G401 (cell line): ENCODE measurements around the gene FAM228B. TPM values are rescaled to one million over a fixed set of nuclear protein-coding genes. Genes with fewer than 3 reads are reported as not detected.

Experiments used
- DNase-seq: peaks from one replicate; pipeline ENCODE4 v3.0.0-alpha.2; 2015; ENCODE audit warnings: low spot score
- in situ Hi-C: cut with HindIII; loops from 2 replicates; pipeline ENCODE4 v1.10.0; 2016; ENCODE audit warnings: low sequenced_read_pairs, mixed read lengths
- total RNA-seq: library from RNA; depleted of rRNA; stranded (reverse); fragments of >200 nt; shearing (Covaris generic); gene quantifications from 2 replicates; pipeline ENCODE4 v1.2.3, GENCODE V29; 2014

FAM228B gene
- total RNA-seq, 1 experiment from 2014 or later: 1.3 TPM

- in situ Hi-C loops: no loop called here
- DNase-seq: no peak
Observed at GRCh38 chr2:24147364-24147763, 24.1 kb downstream of the FAM228B start.

DNA sequence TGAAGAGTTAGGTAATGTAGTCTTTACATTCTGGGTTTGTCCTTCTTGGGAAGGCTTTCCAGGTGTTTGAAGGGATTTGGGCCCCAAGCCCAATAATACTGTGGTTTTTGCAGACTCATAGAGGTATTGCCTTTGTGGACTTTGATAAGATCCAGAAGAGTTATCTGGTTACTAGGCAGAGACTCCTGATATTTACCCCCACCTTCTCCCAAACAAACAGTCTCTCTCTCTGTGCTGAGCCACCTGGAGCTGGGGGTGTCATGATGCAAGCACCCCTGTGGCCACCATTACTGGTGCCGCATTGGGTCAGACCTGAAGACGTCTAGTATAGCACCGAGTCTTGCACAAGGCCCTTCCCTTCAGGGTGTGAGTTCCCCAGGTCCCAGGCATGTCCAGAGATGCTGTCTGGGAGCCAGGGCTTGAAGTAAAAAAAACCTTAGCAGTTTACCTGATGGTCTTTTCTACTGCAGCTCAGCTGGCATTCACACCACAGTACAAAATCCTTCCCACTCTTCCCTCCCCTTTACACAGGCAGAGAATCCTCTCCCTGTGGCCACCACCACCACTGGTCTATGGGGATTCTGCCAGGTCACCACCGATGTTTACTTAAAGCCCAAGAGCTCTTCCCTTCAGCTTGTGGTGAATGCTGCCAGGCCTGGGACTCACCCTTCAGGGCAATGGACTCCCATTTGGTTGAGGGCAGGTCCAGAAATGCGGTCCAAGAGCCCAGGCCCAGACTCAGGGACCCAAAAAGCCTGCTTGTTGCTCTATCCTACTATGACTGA lies 29.3 kb downstream of the FAM228B start:
- DNase-seq: no peak
- in situ Hi-C loops: no loop called here

DNA sequence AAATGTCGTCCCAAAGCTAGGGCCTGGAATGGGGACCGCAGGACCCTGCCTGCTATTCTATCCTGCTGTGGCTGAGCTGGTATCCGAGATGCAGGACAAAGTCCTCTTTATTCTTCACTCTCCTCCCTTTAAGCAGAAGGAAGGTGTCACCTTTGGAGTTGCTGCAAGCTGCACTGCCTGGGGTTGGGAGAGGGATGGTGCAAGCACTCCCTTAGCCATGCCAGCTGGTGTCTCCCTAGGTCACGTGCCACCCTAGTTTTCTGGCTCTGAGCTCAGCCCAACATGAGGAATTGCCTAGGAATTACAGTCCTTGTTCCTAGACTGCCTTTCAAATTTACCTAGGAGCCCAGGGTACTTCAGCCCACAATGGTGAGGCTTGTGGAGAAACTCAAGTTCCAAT lies 30.2 kb downstream of the FAM228B start:
- in situ Hi-C loops: no loop called here
- DNase-seq: peak; percentile 32

DNA sequence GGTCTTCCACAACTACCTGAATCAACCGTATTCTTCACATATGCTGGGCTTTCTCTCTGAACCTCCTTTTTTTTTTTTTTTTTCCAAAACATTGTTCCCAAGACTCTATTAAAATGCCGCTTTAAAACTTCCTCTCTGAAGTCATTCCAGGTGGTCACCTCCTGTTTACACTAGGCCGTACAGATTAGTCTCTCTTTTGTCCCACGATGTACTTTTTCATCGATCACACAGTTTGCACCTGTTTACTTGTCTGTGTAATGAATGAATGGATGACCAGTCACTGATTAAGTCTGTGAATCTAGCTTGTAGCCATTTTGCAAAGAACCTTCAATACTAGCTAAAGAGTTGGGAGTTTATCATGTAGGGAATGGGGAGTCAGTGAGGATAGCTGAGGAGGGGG lies 34.9 kb downstream of the FAM228B start:
- no peak for DNase-seq
- in situ Hi-C loops: no loop called here

GRCh38 chr2:24159708-24160107 lies 36.4 kb downstream of the FAM228B start:
- in situ Hi-C loops: no loop called here
- DNase-seq: no peak

DNA sequence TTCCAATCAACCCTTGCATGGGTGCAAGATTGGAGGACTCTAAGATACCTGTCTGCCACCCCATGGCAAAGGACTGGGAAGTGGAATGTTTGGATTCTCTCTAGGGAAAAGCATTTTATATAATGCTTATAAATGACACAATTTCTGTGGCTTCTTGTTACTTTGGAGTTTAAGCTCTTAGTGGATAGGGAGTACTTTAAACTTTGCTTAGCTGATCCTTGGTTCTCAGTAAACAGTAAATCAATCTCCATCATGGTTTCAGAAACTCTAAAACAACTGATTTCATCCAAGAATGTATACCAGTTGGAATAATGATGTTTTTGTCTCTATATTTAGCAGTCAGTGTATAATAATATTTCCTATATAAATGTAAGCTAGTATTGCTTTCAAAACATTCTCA lies 37.5 kb downstream of the FAM228B start:
- no peak for DNase-seq
- in situ Hi-C loops: no loop called here

DNA sequence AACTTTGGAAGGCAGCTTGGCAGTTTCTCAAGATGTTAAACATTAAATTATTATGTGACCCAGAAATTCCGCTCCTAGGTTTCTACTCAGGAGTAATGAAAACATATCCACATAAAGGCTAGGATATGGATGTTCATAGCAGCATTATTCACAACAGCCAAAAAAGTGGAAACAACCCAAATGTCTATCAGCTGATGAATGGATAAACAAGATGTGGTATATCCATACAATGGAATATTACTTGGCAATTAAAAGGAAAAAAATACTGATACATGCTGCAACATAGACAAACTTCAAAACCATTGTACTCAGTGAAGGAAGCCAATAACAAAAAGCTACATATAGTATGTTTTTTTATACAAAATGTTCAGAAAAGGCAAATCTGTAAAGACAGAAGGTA lies 39.2 kb downstream of the FAM228B start:
- DNase-seq: no peak
- in situ Hi-C loops: no loop called here

DNA sequence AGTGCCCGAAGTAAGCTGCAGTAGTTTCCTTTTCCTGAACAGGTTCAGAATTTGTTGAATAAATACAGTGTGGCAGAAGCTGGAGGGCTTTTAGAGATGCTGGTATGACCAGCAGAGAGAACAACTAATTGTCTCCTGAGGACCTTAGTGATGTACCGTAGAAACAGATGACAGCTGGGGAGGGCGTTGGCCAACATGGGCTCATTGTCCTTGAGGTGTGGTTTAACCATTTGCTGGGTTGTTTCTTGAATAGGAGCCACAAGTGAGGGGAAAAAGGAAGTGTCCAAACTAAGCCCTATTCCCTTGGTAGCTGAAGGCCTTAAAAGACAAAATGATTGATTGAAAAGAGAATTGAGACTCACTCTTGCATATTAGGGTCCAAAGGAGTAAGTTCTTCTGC lies 39.9 kb downstream of the FAM228B start:
- DNase-seq: no peak
- in situ Hi-C loops: no loop called here

- in situ Hi-C loops: no loop called here
Observed at GRCh38 chr2:24163601-24164000, 40.3 kb downstream of the FAM228B start.

DNA sequence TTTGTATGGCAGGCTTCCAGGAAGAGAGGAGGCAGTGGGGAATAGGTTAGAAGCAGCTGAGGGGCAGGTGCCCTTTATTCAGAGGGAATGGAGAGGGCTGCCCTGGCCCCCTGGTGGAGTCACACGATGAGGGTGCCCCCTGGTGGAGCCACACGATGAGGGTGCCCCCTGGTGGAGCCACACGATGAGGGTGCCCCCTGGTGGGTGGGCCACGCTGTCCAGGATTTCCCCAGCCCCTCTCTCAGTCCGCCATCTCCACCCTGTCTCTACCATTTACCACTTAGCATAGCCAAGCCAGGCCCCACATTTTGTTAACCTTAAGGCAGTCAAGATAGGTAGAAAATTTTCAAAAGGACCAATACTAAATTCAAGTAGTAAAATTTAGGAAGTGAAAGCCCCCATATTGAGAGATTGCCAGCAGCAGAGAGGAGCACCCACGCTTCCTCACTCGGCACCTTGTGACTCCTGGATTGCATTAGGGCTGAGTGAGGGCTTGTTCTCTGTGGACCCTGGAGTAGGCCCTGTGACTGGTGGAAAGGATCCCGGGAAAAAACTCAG lies 41.2 kb downstream of the FAM228B start:
- no peak for DNase-seq
- in situ Hi-C loops: no loop called here

More at GRCh38 chr2:24163601-24164000, 40.3 kb downstream of the FAM228B start:
- DNase-seq: no peak

- in situ Hi-C loops: no loop called here
Observed at GRCh38 chr2:24169023-24169422, 45.8 kb downstream of the FAM228B start.

GRCh38 chr2:24174851-24175277 lies 51.6 kb downstream of the FAM228B start, which contains the start of gene FAM228A:
Gene FAM228A (plus strand): TSS chr2:24175053. CDS start chr2:24175481, 428 bp downstream.
- in situ Hi-C loops: no loop called here
- DNase-seq: no peak

More at GRCh38 chr2:24169023-24169422, 45.8 kb downstream of the FAM228B start:
- no peak for DNase-seq

DNA sequence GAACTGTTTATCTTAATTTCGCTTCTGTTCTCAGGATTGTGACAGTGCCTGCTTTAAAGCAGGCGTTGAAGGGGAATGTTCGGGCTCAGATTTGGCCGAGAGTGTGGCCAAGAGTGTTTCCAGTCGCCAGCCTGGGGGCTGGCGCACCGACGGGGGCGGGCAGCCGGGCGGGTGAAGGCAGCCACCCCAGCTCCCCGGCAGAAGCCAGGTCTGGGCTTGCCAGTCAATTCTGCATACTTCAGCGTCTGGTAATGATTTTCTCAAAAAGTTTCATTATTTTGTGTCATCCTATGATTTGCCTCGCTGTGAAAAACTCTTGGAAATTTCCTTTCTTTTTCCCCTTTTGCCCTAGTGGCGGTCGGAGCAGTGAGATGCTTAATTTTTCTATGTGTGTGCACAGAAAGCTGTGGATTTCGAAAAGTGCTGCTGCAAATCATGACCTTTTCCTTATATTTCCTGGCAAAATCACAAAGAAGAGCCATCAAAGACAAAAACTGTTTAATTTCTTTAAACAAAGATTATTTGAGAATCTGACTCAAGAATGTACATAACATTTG lies 52.4 kb downstream of the FAM228B start:
- in situ Hi-C loops: no loop called here
- no peak for DNase-seq

GRCh38 chr2:24176326-24176725 lies 53.1 kb downstream of the FAM228B start:
- in situ Hi-C loops: no loop called here
- DNase-seq: no peak

DNA sequence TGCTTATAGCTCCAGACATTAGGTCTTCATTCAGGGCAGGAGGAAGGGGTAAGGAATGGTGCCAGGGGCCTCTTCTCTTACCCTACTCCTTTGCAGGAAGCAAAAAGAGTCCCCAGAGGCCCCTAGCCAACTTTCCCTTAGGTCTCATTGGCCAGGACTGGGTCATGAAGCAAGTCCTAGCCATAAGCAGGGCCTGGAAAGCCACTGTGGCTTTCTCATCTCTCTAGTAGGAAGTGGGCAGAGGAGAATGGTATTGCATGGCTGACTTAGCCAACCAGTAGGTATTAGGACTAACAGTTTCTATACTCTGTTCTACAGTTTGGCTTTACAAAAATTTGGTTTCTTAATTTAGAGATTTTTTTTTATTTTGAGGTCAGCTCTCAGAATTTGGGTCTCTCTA lies 56.4 kb downstream of the FAM228B start:
- in situ Hi-C loops: no loop called here
- no peak for DNase-seq

DNA sequence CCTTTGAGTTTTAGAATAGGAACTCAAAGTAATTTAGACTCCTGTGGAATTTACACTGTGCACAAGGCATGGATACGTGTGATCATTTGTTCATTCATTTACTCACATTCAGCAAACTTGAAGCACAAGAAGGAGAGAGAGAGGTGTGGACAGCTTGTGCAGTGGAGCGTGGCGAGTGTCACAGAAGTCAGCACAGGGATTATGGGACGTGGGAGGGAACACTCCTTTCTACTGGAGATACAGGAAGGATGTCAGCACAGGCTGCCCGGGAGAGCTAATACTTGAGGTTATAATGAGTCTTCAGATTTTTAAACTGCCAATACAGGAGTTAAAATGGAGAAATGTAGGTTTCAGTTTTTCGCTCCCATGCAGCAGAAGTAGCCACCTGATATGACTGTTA lies 58.6 kb downstream of the FAM228B start:
- in situ Hi-C loops: no loop called here
- DNase-seq: no peak

GRCh38 chr2:24182507-24182906 lies 59.2 kb downstream of the FAM228B start:
- DNase-seq: no peak
- in situ Hi-C loops: no loop called here

DNA sequence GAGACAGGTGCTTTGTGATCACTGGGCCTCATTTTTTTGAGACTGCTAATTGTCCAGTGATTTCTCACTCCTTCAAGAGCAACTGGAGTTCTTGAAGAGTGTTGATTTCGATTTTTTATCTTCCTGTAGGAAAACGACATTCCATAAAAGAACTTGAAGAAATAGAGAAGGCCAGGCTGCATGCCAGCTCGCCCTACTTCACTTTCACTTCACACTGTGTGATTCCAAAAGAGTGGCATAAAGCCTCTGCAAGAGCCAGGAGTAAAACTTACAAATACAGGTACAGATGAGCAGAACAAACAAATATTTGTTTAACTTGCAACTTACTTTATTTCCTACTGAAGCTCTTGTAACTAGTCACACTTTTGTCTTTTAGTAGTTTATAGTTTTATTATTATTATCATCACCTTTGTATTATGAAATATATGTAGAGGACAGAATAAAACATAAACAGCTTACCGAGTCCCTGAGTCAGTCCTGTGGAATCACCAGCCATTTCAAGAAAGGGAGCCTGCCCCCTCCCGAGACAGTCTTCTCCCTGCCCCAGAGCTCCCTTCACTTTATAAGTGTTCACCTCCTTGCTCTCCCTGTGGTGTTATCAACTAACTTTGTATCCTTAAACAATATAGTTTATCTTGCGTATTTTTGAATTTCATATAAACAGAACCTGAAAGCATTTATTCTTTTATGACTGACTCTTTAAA lies 60.2 kb downstream of the FAM228B start:
- no peak for DNase-seq
- in situ Hi-C loops: no loop called here

GRCh38 chr2:24189551-24189950 lies 66.3 kb downstream of the FAM228B start:
- in situ Hi-C loops: no loop called here
- no peak for DNase-seq

GRCh38 chr2:24190503-24190902 lies 67.2 kb downstream of the FAM228B start:
- no peak for DNase-seq
- in situ Hi-C loops: no loop called here
